IMR-90 (cell line): ENCODE measurements around the gene HSPB6.

Experiments used
- MXI1 ChIP-seq: IDR thresholded peaks from 2 replicates; pipeline ENCODE4 v1.6.1; 2012; ENCODE audit warnings: low read depth, mild to moderate bottlenecking, low read length, moderate library complexity, borderline replicate concordance
- POLR2A ChIP-seq: IDR thresholded peaks from 2 replicates; pipeline ENCODE4 v1.6.1; 2012; ENCODE audit warnings: mild to moderate bottlenecking, low read depth, low read length
- RFX5 ChIP-seq: IDR thresholded peaks from 2 replicates; pipeline ENCODE4 v1.8.0; 2012; ENCODE audit warnings: low read depth, mild to moderate bottlenecking, low read length, moderate library complexity
- TF ChIP-seq, protein P1 (sequence below): conservative IDR thresholded peaks from 2 replicates; pipeline ENCODE4 v1.5.1; 2012; ENCODE audit warnings: mild to moderate bottlenecking, low read depth, low read length, improper control_type of control experiment
- TF ChIP-seq, protein P2 (sequence below): fragments of 150-350 bp; IDR thresholded peaks from 2 replicates; pipeline ENCODE4 v1.6.1; 2017; ENCODE audit warnings: mild to moderate bottlenecking, antibody characterized with exemption, low read length, low read depth

DNA sequence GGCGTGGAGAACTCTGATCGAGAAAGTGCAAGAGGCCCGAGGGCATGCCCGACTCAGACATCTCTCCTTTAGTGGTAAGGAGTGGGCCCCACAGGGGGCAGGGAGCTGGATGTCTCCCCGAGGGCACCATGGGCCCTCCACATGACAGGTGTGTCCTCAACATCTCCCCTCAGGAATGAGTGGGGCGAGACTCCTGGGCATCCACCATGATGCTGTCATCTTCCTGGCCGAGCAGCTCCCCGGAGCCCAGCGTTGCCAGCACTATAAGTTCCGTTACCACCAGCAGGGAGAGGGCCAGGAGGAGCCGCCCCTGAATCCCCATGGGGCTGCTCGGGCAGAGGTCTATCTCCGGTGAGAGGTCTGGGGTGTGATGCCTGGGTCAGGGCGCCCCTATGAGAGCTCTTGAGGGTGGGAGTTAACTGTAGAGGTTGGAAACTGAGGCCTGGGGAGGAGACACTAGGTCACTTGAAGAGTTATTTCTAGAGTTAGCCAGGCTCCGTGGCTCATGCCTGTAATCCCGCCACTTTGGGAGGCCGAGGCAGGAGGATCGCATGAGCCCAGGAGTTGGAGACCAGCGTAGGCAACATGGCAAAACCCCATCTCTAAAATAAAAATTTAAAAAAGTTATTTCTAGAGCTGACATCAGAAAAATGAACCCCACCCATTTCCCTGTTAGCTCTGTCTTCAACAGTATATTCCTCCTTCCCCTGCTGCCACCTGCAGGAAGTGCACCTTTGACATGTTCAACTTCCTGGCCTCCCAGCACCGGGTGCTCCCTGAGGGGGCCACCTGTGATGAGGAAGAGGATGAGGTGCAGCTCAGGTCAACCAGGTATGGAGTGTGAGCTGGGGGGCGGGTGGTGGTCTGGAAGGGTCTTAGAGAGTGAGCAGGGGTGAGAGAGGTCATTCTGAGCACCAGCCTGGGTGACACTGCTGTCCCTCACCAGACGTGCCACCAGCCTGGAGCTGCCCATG, 19.6 kb downstream of the HSPB6 start:
- TF ChIP-seq, protein P1, sequence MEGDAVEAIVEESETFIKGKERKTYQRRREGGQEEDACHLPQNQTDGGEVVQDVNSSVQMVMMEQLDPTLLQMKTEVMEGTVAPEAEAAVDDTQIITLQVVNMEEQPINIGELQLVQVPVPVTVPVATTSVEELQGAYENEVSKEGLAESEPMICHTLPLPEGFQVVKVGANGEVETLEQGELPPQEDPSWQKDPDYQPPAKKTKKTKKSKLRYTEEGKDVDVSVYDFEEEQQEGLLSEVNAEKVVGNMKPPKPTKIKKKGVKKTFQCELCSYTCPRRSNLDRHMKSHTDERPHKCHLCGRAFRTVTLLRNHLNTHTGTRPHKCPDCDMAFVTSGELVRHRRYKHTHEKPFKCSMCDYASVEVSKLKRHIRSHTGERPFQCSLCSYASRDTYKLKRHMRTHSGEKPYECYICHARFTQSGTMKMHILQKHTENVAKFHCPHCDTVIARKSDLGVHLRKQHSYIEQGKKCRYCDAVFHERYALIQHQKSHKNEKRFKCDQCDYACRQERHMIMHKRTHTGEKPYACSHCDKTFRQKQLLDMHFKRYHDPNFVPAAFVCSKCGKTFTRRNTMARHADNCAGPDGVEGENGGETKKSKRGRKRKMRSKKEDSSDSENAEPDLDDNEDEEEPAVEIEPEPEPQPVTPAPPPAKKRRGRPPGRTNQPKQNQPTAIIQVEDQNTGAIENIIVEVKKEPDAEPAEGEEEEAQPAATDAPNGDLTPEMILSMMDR, result no peak
- no peak for TF ChIP-seq MXI1
- no peak for TF ChIP-seq RFX5
- TF ChIP-seq POLR2A, result no peak
- TF ChIP-seq, protein P2, sequence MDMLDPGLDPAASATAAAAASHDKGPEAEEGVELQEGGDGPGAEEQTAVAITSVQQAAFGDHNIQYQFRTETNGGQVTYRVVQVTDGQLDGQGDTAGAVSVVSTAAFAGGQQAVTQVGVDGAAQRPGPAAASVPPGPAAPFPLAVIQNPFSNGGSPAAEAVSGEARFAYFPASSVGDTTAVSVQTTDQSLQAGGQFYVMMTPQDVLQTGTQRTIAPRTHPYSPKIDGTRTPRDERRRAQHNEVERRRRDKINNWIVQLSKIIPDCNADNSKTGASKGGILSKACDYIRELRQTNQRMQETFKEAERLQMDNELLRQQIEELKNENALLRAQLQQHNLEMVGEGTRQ, result no peak
